HCT116 (cell line): ENCODE results near the gene ZNRF3. TPM values are rescaled to one million over a fixed set of nuclear protein-coding genes. Genes with fewer than 3 reads are reported as not detected.

Experiments
- ATAC-seq: fragments of 200-7000 bp; cut with Tn5 transposase; 2 replicates; pipeline ENCODE4 v1.9.1; 2020; ENCODE audit warnings: mild to moderate bottlenecking, moderate library complexity
- BruUV-seq: library from RNA; stranded (reverse); fragments of 400-500 nt; replicated peaks from 2 replicates; lab custom pipeline; 2021; lab: Mats Ljungman, UMichigan
- CTCF ChIA-PET: fragments of 300-600 bp; sonication (Branson Sonifier 250); formaldehyde crosslinking; loops from one replicate; lab custom pipeline; 2021; ENCODE audit warnings: antibody characterized with exemption; lab: Charles Lee
- POLR2A ChIA-PET: fragments of 300-600, 350-600 bp; sonication (Branson Sonifier 250); formaldehyde crosslinking; loops from one replicate; lab custom pipeline; 2021; ENCODE audit warnings: antibody characterized with exemption; lab: Charles Lee
- RAD21 ChIA-PET, 2 experiments: fragments of 300-600 bp; sonication (Branson Sonifier 250); formaldehyde crosslinking; loops; one replicate each; lab custom pipeline; 2023; ENCODE audit warnings: low total read pairs in 2 of 2; ENCODE audit not compliant: uncharacterized antibody in 2 of 2, unreplicated experiment in 2 of 2, low non-redundant PET in 1 of 2; lab: Charles Lee
- DNase-seq: peaks from one replicate; pipeline ENCODE4 v3.0.0-alpha.2; 2010; ENCODE audit warnings: low read depth, low spot score
- H2AFZ ChIP-seq: fragments of 200-600 bp; shearing (Covaris generic), sonication (generic); 2 replicates; pipeline ENCODE4 v1.6.1; 2017; ENCODE audit warnings: low read depth, mixed run types, mixed read lengths, antibody characterized with exemption, low read length; ENCODE audit not compliant: poor library complexity, severe bottlenecking
- H3K27ac ChIP-seq: 2 replicates; pipeline ENCODE4 v1.5.1; 2012; ENCODE audit warnings: low read depth, low read length
- H3K27me3 ChIP-seq: fragments of 200-600 bp; sonication (generic); 2 replicates; pipeline ENCODE4 v1.6.1; 2016; ENCODE audit warnings: mixed run types, low read length, mixed read lengths; ENCODE audit not compliant: insufficient read depth
- H3K36me3 ChIP-seq, 2 experiments: fragments of 200-500 bp in 1 of 2; fragments of 200-600 bp in 1 of 2; sonication (Bioruptor generic) in 1 of 2; sonication (generic) in 1 of 2; 2 replicates each; pipeline versions ENCODE4 v1.5.1 to v1.6.1; 2014 to 2016; ENCODE audit warnings: low read length in 2 of 2, inconsistent platforms in 1 of 2, mixed read lengths in 1 of 2, mixed run types in 1 of 2; ENCODE audit not compliant: insufficient read depth in 2 of 2, control insufficient read depth in 1 of 2
- H3K4me1 ChIP-seq, 2 experiments: fragments of 200-600 bp in 1 of 2; sonication (generic) in 1 of 2; 2 replicates each; pipeline versions ENCODE4 v1.5.1 to v1.6.1; 2012 to 2017; ENCODE audit warnings: low read length in 2 of 2, inconsistent platforms in 1 of 2, mild to moderate bottlenecking in 1 of 2, mixed read lengths in 1 of 2, mixed run types in 1 of 2, moderate library complexity in 1 of 2; ENCODE audit not compliant: insufficient read depth in 2 of 2, control insufficient read depth in 1 of 2
- H3K4me2 ChIP-seq: fragments of 200-600 bp; sonication (generic); 2 replicates; pipeline ENCODE4 v1.6.1; 2017; ENCODE audit warnings: mixed run types, low read length, mixed read lengths
- H3K4me3 ChIP-seq, 2 experiments: fragments of 200-600 bp in 1 of 2; sonication (generic) in 1 of 2; replicated peaks in 1 of 2; 2 replicates each; pipeline ENCODE4 v1.5.1; 2011 to 2016; ENCODE audit warnings: low read length in 2 of 2, control low read depth in 1 of 2, low read depth in 1 of 2, mild to moderate bottlenecking in 1 of 2, mixed read lengths in 1 of 2, mixed run types in 1 of 2
- H3K79me2 ChIP-seq: fragments of 200-600 bp; sonication (generic); 2 replicates; pipeline ENCODE4 v1.6.1; 2017; ENCODE audit warnings: mild to moderate bottlenecking, mixed run types, low read length, moderate library complexity, mixed read lengths; ENCODE audit not compliant: insufficient read depth
- H3K9ac ChIP-seq: fragments of 200-600 bp; sonication (generic); 2 replicates; pipeline ENCODE4 v1.6.1; 2016; ENCODE audit warnings: low read length, mixed read lengths
- H3K9me2 ChIP-seq: fragments of 200-600 bp; sonication (generic), shearing (Covaris generic); 2 replicates; pipeline ENCODE4 v1.6.1; 2017; ENCODE audit warnings: mixed run types, mild to moderate bottlenecking, moderate library complexity; ENCODE audit not compliant: insufficient read depth
- H3K9me3 ChIP-seq, 2 experiments: fragments of 200-500 bp in 1 of 2; fragments of 200-600 bp in 1 of 2; sonication (Bioruptor generic) in 1 of 2; sonication (generic) in 1 of 2; 2 replicates each; pipeline ENCODE4 v1.6.1; 2014 to 2017; ENCODE audit warnings: low read length in 2 of 2, mixed read lengths in 2 of 2, inconsistent platforms in 1 of 2, low read depth in 1 of 2, mild to moderate bottlenecking in 1 of 2, mixed run types in 1 of 2, moderate library complexity in 1 of 2; ENCODE audit not compliant: control insufficient read depth in 1 of 2, insufficient read depth in 1 of 2
- H4K20me1 ChIP-seq: fragments of 200-600 bp; sonication (generic), shearing (Covaris generic); 2 replicates; pipeline ENCODE4 v1.6.1; 2017; ENCODE audit warnings: mixed run types, mild to moderate bottlenecking, moderate library complexity; ENCODE audit not compliant: insufficient read depth
- CBX3 ChIP-seq: IDR thresholded peaks from 2 replicates; pipeline ENCODE4 v1.6.1; 2012; ENCODE audit warnings: low read depth
- CEBPB ChIP-seq: IDR thresholded peaks from 2 replicates; pipeline ENCODE4 v1.6.1; 2012; ENCODE audit warnings: low read depth
- ELF1 ChIP-seq: IDR thresholded peaks from 2 replicates; pipeline ENCODE4 v1.6.1; 2012; ENCODE audit warnings: low read depth, borderline replicate concordance
- EZH2 ChIP-seq: fragments of 200-600 bp; sonication (generic); IDR thresholded peaks from 2 replicates; pipeline ENCODE4 v1.6.1; 2017; ENCODE audit warnings: antibody characterized with exemption, mixed run types
- EZH2phosphoT487 ChIP-seq: fragments of 200-600 bp; IDR thresholded peaks from 2 replicates; pipeline ENCODE4 v1.6.1; 2018; ENCODE audit warnings: antibody characterized with exemption, borderline replicate concordance
- FOSL1 ChIP-seq: IDR thresholded peaks from 2 replicates; pipeline ENCODE4 v1.6.1; 2012; ENCODE audit warnings: low read depth
- JUND ChIP-seq: IDR thresholded peaks from 2 replicates; pipeline ENCODE4 v1.6.1; 2012
- POLR2A ChIP-seq: IDR thresholded peaks from 2 replicates; pipeline ENCODE4 v1.7.0; 2011; ENCODE audit warnings: borderline replicate concordance; ENCODE audit not compliant: insufficient read depth, insufficient read length; ENCODE audit errors: extremely low read depth
- POLR2AphosphoS5 ChIP-seq: IDR thresholded peaks from 2 replicates; pipeline ENCODE4 v1.6.1; 2011; ENCODE audit warnings: mild to moderate bottlenecking, low read depth, low read length, moderate library complexity
- SIN3A ChIP-seq: IDR thresholded peaks from 2 replicates; pipeline ENCODE4 v1.6.1; 2012; ENCODE audit warnings: low read depth
- YY1 ChIP-seq: IDR thresholded peaks from 2 replicates; pipeline ENCODE4 v1.6.1; 2011; ENCODE audit warnings: low read length, low read depth, moderate library complexity, mild to moderate bottlenecking; ENCODE audit not compliant: insufficient replicate concordance; ENCODE audit errors: extremely low read depth
- ZFX ChIP-seq: fragments of 450-650 bp; IDR thresholded peaks from 2 replicates; pipeline ENCODE4 v1.6.1; 2017
- ZNF274 ChIP-seq: fragments of 200-500 bp; sonication (Bioruptor generic); IDR thresholded peaks from 2 replicates; pipeline ENCODE4 v1.6.1; 2014; ENCODE audit warnings: mild to moderate bottlenecking, low read depth, low read length, inconsistent platforms
- intact Hi-C: fragments of 100-400 bp; cut with micrococcal nuclease; formaldehyde crosslinking; loops from 2 replicates; pipeline ENCODE4 v1.10.0; 2022
- total RNA-seq: library from RNA; stranded (reverse); gene quantifications from one replicate; pipeline ENCODE4 v1.2.1, GENCODE V29; 2021; ENCODE audit not compliant: unreplicated experiment
- TF ChIP-seq, protein P1 (sequence below): IDR thresholded peaks from 2 replicates; pipeline ENCODE4 v1.6.1; 2012; ENCODE audit warnings: low read depth
- TF ChIP-seq, protein P2 (sequence below), 3 experiments: fragments of 200-600 bp in 1 of 3; sonication (generic) in 1 of 3; IDR thresholded peaks in 2 of 3; conservative IDR thresholded peaks in 1 of 3; 2 replicates each; pipeline ENCODE4 v1.5.1; 2012 to 2017; ENCODE audit warnings: low read depth in 2 of 3, low read length in 2 of 3, antibody characterized with exemption in 1 of 3, borderline replicate concordance in 1 of 3, control low read depth in 1 of 3, mild to moderate bottlenecking in 1 of 3, mixed read lengths in 1 of 3, mixed run types in 1 of 3, moderate library complexity in 1 of 3; ENCODE audit not compliant: insufficient read depth in 1 of 3
- TF ChIP-seq, protein P3 (sequence below): IDR thresholded peaks from 2 replicates; pipeline ENCODE4 v1.6.1; 2012
- TF ChIP-seq, protein P4 (sequence below): IDR thresholded peaks from 2 replicates; pipeline ENCODE4 v1.6.1; 2012
- TF ChIP-seq, protein P5 (sequence below): IDR thresholded peaks from 2 replicates; pipeline ENCODE4 v1.6.1; 2011; ENCODE audit warnings: mild to moderate bottlenecking, low read length, moderate library complexity; ENCODE audit not compliant: insufficient replicate concordance; ENCODE audit errors: extremely low read depth

The ZNRF3 gene
- total RNA-seq, 1 experiment from 2014 or later, result 12.2 TPM

DNA sequence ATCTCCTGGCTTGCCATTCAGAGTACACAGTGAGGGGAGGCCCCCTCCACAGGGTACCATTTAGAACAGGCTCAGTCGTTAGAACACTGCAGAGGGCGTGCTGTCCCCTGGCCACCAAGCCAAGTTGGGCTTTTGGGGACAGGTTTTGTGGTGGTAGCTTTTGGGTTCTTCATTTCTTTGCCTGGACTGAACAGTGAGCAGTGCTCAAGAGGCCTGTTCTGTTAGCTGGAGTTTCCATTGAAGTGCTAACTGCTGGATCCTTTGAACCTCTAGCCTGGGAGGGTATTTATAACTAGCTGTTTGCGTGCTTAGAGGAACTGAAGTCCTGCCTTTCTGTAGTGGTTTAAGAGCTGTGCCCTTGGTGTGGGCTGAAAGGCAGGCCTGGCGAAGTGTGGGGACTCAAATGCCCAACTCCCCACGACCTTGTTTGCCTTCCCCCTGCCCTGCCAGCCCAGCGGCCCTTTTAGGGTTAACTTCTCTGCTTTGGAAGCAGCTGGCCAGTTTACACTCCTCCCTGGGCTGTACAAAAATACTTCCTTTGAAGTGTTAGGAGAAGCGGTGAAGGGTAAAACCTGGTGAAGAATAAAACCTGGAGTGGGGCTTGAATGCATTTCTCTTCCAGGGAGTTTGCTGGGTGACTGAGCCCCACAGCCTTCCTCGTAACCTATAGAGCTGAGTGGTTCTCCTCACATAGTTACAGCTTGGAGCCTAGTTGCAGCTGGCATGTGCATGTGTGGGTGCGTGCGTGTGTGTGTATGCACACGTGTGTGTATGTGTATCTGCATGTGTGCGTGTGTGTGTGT is 34.6 kb downstream of the ZNRF3 start:
- peak overlapping the region; percentile 31 for H3K9ac ChIP-seq
- ChIA-PET CTCF (interaction anchor here (0.7 to 1.6 kb wide), 3 partner anchors 113 to 317 kb away, joined by 3 to 4 read pairs (median 4); no protein-coding TSS in a partner anchor), POLR2A (interaction anchor here (1.0 to 2.0 kb wide), 2 partner anchors 14 to 113 kb away, joined by 3 to 16 read pairs; no protein-coding TSS in a partner anchor), RAD21 (interaction anchor here in 1 of 2 experiments (2.6 kb wide), 1 partner anchor 113 kb away, joined by 12 read pairs; no protein-coding TSS in a partner anchor)
- H3K79me2 ChIP-seq, result peaks cover 81% of the 10 kb centered on the region
- H2AFZ ChIP-seq, result no peak overlapping the region
- peak overlapping the region; percentile 69 for H3K4me2 ChIP-seq
- H3K27me3 ChIP-seq, result no peaks in the 10 kb centered on the region
- H3K9me2 ChIP-seq, result no peaks in the 10 kb centered on the region
- H3K4me3 ChIP-seq, result peak overlapping the region in 1 of 2 experiments; percentile 31; a peak in 2 of 4 replicates
- ATAC-seq (peak; percentile 78), DNase-seq (peak; percentile 74)
- intact Hi-C loops, result loop anchor here (1.0 kb wide), 1 partner anchor 113 kb away; no protein-coding TSS in a partner anchor
- H3K27ac ChIP-seq, result peak overlapping the region; percentile 56
- BruUV-seq, result no TSS peak
- no peaks in the 10 kb centered on the region for H4K20me1 ChIP-seq
- peaks cover 75 to 87% of the 10 kb centered on the region in 2 experiments for H3K4me1 ChIP-seq
- no peaks in the 10 kb centered on the region for H3K36me3 ChIP-seq
- H3K9me3 ChIP-seq, result no peaks in the 10 kb centered on the region
- TF ChIP-seq, protein P1, sequence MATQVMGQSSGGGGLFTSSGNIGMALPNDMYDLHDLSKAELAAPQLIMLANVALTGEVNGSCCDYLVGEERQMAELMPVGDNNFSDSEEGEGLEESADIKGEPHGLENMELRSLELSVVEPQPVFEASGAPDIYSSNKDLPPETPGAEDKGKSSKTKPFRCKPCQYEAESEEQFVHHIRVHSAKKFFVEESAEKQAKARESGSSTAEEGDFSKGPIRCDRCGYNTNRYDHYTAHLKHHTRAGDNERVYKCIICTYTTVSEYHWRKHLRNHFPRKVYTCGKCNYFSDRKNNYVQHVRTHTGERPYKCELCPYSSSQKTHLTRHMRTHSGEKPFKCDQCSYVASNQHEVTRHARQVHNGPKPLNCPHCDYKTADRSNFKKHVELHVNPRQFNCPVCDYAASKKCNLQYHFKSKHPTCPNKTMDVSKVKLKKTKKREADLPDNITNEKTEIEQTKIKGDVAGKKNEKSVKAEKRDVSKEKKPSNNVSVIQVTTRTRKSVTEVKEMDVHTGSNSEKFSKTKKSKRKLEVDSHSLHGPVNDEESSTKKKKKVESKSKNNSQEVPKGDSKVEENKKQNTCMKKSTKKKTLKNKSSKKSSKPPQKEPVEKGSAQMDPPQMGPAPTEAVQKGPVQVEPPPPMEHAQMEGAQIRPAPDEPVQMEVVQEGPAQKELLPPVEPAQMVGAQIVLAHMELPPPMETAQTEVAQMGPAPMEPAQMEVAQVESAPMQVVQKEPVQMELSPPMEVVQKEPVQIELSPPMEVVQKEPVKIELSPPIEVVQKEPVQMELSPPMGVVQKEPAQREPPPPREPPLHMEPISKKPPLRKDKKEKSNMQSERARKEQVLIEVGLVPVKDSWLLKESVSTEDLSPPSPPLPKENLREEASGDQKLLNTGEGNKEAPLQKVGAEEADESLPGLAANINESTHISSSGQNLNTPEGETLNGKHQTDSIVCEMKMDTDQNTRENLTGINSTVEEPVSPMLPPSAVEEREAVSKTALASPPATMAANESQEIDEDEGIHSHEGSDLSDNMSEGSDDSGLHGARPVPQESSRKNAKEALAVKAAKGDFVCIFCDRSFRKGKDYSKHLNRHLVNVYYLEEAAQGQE, result no peak
- TF ChIP-seq FOSL1 (no peak), ZFX (no peak), JUND (peak; percentile 58), CBX3 (0 out of 2 replicates have a peak, but pooled peaks have one; percentile 17), ELF1 (no peak), CEBPB (no peak), EZH2 (no peak), POLR2A (no peak), YY1 (no peak), POLR2AphosphoS5 (no peak), ZNF274 (no peak), EZH2phosphoT487 (no peak), SIN3A (no peak)
- TF ChIP-seq, protein P2, sequence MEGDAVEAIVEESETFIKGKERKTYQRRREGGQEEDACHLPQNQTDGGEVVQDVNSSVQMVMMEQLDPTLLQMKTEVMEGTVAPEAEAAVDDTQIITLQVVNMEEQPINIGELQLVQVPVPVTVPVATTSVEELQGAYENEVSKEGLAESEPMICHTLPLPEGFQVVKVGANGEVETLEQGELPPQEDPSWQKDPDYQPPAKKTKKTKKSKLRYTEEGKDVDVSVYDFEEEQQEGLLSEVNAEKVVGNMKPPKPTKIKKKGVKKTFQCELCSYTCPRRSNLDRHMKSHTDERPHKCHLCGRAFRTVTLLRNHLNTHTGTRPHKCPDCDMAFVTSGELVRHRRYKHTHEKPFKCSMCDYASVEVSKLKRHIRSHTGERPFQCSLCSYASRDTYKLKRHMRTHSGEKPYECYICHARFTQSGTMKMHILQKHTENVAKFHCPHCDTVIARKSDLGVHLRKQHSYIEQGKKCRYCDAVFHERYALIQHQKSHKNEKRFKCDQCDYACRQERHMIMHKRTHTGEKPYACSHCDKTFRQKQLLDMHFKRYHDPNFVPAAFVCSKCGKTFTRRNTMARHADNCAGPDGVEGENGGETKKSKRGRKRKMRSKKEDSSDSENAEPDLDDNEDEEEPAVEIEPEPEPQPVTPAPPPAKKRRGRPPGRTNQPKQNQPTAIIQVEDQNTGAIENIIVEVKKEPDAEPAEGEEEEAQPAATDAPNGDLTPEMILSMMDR (IDR thresholded peaks at IDR 0.05 in 2 of 3, conservative IDR thresholded peaks at IDR 0.05 in 1 of 3; ENCODE audit: borderline replicate concordance in 1 of 3, insufficient read depth in 1 of 3, low read depth in 2 of 3, low read length in 2 of 3), result no peak
- TF ChIP-seq, protein P3, sequence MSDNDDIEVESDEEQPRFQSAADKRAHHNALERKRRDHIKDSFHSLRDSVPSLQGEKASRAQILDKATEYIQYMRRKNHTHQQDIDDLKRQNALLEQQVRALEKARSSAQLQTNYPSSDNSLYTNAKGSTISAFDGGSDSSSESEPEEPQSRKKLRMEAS, result no peak; the same call in 1 of the 2 replicates
- TF ChIP-seq, protein P4, sequence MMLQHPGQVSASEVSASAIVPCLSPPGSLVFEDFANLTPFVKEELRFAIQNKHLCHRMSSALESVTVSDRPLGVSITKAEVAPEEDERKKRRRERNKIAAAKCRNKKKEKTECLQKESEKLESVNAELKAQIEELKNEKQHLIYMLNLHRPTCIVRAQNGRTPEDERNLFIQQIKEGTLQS, result no peak
- TF ChIP-seq, protein P5, sequence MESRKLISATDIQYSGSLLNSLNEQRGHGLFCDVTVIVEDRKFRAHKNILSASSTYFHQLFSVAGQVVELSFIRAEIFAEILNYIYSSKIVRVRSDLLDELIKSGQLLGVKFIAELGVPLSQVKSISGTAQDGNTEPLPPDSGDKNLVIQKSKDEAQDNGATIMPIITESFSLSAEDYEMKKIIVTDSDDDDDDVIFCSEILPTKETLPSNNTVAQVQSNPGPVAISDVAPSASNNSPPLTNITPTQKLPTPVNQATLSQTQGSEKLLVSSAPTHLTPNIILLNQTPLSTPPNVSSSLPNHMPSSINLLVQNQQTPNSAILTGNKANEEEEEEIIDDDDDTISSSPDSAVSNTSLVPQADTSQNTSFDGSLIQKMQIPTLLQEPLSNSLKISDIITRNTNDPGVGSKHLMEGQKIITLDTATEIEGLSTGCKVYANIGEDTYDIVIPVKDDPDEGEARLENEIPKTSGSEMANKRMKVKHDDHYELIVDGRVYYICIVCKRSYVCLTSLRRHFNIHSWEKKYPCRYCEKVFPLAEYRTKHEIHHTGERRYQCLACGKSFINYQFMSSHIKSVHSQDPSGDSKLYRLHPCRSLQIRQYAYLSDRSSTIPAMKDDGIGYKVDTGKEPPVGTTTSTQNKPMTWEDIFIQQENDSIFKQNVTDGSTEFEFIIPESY, result no peak
